GM21786 (cell line): ENCODE measurements around the gene PASK.

ENCODE experiments used
- ATAC-seq: cut with Tn5 transposase; IDR thresholded peaks from one replicate; pipeline ENCODE4 v1.9.1; 2021; ENCODE audit not compliant: unreplicated experiment

The PASK gene

GRCh38 chr2:241148239-241148638 lies 1.0 kb downstream of the PASK start:
- no peak for ATAC-seq

GRCh38 chr2:241147336-241147735 lies 1.9 kb downstream of the PASK start:
- no peak for ATAC-seq

GRCh38 chr2:241146286-241146685 lies 3.0 kb downstream of the PASK start:
- ATAC-seq, result no peak

GRCh38 chr2:241142593-241142992 lies 6.7 kb downstream of the PASK start:
- ATAC-seq, result no peak

- no peak for ATAC-seq
Observed at GRCh38 chr2:241142063-241142462, 7.2 kb downstream of the PASK start.

- no peak for ATAC-seq
Observed at GRCh38 chr2:241141214-241141770, 8.0 kb downstream of the PASK start.

GRCh38 chr2:241140445-241140840 lies 8.8 kb downstream of the PASK start:
- no peak for ATAC-seq

- no peak for ATAC-seq
Observed at GRCh38 chr2:241139531-241140444, 9.5 kb downstream of the PASK start.

GRCh38 chr2:241138471-241138870 lies 10.8 kb downstream of the PASK start:
- no peak for ATAC-seq

- no peak for ATAC-seq
Observed at GRCh38 chr2:241137276-241138190, 11.7 kb downstream of the PASK start.

GRCh38 chr2:241136661-241137260 lies 12.5 kb downstream of the PASK start:
- no peak for ATAC-seq

- no peak for ATAC-seq
Observed at GRCh38 chr2:241136191-241136590, 13.1 kb downstream of the PASK start.

- ATAC-seq, result no peak
Observed at GRCh38 chr2:241135737-241136136, 13.5 kb downstream of the PASK start.

GRCh38 chr2:241134711-241135110 lies 14.6 kb downstream of the PASK start:
- ATAC-seq, result no peak

- ATAC-seq, result no peak
Observed at GRCh38 chr2:241133436-241133820, 15.8 kb downstream of the PASK start.

GRCh38 chr2:241132538-241133435 lies 16.5 kb downstream of the PASK start:
- no peak for ATAC-seq

GRCh38 chr2:241131531-241131930 lies 17.7 kb downstream of the PASK start:
- ATAC-seq, result no peak

GRCh38 chr2:241130316-241130715 lies 19.0 kb downstream of the PASK start:
- no peak for ATAC-seq

GRCh38 chr2:241129086-241129871 lies 20.0 kb downstream of the PASK start:
- ATAC-seq, result no peak
